ENCODE data around the gene AFTPH.

DNA sequence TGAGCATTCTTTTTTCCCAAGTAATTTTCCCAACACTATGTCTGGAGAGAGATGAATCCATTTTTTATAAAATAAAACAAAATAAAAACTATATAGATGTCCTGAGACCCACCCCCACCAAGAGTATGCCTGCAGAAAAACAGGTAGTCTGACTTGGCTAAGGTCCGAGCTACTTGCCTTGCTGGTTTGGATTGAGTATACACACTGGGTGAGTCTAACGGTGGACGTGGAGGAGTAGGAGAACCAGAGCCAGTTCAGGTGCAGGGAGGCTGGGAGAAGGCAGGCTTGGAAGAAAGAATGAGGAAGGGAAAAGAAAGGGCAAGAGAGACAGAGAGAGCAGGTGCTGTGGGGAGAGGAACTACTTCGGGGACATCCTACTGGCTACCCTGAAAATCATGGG lies 21.3 kb upstream of the AFTPH start:
- TF ChIP-seq, protein P1, sequence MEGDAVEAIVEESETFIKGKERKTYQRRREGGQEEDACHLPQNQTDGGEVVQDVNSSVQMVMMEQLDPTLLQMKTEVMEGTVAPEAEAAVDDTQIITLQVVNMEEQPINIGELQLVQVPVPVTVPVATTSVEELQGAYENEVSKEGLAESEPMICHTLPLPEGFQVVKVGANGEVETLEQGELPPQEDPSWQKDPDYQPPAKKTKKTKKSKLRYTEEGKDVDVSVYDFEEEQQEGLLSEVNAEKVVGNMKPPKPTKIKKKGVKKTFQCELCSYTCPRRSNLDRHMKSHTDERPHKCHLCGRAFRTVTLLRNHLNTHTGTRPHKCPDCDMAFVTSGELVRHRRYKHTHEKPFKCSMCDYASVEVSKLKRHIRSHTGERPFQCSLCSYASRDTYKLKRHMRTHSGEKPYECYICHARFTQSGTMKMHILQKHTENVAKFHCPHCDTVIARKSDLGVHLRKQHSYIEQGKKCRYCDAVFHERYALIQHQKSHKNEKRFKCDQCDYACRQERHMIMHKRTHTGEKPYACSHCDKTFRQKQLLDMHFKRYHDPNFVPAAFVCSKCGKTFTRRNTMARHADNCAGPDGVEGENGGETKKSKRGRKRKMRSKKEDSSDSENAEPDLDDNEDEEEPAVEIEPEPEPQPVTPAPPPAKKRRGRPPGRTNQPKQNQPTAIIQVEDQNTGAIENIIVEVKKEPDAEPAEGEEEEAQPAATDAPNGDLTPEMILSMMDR (IDR thresholded peaks at IDR 0.05) = no peak
- TF ChIP-seq POLR2A (IDR thresholded peaks at IDR 0.05) = no peak
- no peak for TF ChIP-seq POLR2AphosphoS5 (IDR thresholded peaks at IDR 0.05; ENCODE audit: insufficient read depth in 1 of 2, low read depth in 1 of 2)

Measured in vagina (tissue), 2 donors.